Embryonic facial prominence (tissue), 1 donor: Measurements from ENCODE around the gene MX2.

Experiments used
- DNase-seq: peaks from one replicate; pipeline ENCODE4 v3.0.0-alpha.2; 2016; ENCODE audit errors: extremely low spot score

The MX2 gene

GRCh38 chr21:41437729-41438128 is 75.9 kb downstream of the MX2 start:
- no peak for DNase-seq

GRCh38 chr21:41438425-41439113 is 76.7 kb downstream of the MX2 start:
- DNase-seq: no peak

DNA sequence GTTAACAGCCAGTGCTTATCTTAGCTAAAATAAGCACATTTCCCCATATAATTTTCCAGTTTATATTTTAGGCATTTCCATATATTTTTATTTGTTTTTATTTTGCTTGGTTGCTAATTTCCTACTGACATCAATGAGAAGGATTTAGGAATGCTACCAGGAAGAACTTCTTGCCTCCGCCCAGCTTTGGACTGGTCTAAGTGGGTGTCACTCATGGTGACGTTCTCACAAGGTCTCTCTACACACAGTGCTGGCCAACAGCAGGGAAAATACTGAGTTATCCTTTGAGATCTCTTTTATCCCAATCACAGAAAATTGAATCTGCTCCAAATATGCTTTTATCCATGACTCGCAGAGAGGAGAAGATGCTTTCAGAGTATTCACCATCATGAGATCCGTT is 77.4 kb downstream of the MX2 start:
- DNase-seq: no peak

- DNase-seq: no peak
Observed at GRCh38 chr21:41441546-41441945, 79.7 kb downstream of the MX2 start.

DNA sequence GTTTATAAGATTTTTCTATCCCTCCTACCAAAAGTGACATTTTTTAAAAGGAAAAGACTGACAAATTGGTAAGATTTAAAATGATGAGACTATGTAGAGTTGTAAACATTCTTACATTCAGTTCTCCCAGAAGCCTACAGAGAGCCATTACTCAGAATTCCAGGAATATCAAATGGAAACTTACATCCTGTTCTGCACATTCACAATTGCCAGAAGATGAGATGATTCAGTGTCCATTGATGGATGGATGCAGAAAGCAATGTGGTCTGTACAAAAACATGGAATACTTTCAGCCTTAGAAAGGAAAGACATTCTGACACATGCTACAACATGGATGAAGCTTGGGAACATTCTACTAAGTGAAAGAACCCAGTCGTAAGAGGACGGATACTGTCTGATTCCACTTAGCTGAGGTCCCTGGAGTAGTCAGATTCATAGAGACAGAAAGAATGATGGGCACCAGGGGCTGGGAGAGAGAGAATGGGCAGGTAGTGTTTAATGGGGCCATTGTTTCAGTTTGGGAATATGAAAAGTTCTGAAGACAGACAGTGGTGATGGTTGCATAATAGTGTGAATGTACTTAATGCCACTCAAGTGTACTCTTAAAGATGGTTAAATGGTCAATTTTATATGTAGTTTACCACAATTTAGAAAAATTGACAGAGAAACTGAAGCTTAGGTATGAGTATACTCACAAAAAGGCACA is 80.8 kb downstream of the MX2 start:
- DNase-seq: no peak

- no peak for DNase-seq
Observed at GRCh38 chr21:41443562-41443961, 81.7 kb downstream of the MX2 start.

DNA sequence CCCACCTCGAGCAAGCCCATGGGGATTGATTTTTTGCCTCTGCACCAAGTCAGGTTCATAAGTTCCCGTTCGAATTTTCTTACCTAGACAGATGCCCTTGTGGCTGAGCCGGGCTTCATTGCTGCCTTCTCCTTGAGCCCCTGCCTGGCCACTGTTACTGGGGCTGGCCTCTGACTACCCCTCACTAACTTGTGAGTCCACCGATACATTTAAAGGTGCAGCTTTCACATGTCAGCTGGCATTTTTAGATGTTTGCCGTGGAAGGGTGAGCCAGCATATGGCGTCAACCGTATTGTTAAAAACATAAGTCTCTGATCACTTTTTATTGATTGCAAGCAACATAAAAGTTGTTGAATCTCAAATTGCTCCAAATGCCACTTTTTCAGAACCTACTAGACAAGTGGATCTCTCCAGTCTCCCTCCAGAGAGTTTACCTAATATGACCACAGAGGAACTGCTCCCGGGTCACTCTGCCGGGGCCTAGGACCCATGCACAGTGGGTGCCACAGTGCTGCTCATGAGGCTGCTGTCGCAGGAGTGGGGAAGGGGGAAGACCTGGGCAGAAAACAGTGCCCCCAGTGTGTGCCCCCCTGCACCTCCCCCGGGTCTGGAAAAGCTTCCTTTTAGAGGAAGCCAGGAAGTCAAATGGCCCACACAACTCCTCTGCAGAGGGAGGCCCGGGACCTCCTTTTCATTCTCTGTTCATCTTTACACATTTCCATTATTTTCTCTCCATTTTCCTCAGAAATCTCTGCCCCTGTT is 83.1 kb downstream of the MX2 start:
- no peak for DNase-seq

GRCh38 chr21:41445465-41445862 is 83.6 kb downstream of the MX2 start:
- no peak for DNase-seq

GRCh38 chr21:41446586-41446985 is 84.8 kb downstream of the MX2 start:
- no peak for DNase-seq

DNA sequence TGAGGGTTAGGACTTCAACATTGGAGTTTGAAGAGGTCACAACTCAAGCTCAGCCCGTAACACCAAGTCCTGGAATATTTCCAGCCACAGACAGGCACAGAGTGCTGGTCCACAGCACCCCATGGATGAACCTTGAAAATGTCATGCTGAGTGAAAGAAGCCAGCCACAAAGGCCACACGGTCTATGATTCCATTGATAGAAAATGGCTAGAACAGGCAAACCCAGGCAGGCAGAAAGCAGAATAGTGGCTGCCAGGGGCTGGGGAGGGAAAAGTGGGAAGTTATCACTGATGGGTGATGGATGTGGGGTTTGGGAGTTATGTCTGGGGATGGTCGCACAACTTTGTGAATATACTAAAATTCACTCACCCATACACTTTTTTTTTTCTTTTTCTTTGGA is 85.5 kb downstream of the MX2 start:
- no peak for DNase-seq

DNA sequence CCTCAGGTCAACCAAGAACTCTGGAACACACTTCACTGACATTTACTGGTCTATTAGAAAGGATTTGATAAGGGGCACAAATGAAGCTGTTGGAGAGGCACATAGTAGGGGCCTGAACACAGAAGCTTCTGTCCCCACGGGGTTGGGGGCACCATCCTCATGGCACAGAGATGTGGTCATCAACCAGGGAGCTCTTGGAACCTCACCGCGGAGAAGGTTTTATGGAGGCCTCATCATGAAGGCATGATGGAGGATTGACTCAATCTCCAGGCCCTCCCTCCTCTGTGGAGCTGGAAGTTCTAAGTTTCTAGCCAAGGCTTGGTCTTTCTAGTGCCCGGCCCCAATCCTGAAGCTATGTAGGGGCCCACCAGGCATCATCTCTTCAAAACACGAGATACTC is 87.8 kb downstream of the MX2 start:
- DNase-seq: no peak

- no peak for DNase-seq
Observed at GRCh38 chr21:41451753-41452676, 90.2 kb downstream of the MX2 start.

GRCh38 chr21:41453198-41453597 is 91.4 kb downstream of the MX2 start:
- no peak for DNase-seq

DNA sequence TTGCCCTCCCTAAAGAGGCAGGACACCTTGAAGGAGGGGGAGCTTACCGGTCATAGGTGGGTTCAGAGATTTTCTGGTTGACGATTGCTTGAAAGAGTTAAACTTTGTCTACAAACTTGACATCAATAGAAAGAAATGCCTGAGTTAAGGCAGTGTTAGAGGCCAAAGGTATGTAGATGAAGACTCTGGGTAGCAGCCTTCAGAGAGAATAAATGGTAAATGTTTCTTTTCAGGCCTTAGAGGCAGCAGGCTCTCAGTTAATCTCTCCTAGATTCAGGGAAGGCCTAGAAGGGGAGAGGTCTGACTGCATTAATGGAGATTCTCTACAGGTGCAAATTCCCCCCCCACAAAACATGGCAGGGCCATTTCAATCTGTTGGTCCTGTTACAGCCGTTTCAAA is 91.9 kb downstream of the MX2 start:
- DNase-seq: no peak

DNA sequence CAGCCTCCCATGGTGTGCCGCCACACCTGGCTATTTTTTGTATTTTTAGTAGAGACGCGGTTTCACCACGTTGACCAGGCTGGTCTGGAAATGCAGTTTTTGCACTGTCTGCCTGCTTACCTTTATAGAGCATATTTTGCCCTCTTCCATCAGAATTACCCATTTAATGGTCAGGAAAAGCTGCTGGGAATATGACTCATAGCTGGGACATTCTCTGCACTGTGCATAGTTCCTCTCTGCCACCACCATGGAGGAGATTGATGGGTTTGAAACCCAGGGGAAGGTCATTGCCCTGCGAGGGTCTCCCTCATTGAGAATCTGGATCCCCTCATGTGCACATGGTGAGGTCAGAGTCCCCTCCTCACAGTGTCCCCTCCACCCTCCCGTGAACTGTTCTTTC is 96.3 kb downstream of the MX2 start:
- DNase-seq: no peak

- no peak for DNase-seq
Observed at GRCh38 chr21:41458559-41458958, 96.7 kb downstream of the MX2 start.
